Astrocyte of the hippocampus (primary cell): ENCODE results near the gene SLC47A2.
"Not testable (repeated sequence)": the region's sequence is repeated elsewhere in the genome, so short reads cannot be mapped to it uniquely, and the experiment has no call there.

Experiments used
- DNase-seq: peaks from one replicate; pipeline ENCODE4 v3.0.0; 2011; ENCODE audit warnings: low read depth, low spot score

The SLC47A2 gene

DNA sequence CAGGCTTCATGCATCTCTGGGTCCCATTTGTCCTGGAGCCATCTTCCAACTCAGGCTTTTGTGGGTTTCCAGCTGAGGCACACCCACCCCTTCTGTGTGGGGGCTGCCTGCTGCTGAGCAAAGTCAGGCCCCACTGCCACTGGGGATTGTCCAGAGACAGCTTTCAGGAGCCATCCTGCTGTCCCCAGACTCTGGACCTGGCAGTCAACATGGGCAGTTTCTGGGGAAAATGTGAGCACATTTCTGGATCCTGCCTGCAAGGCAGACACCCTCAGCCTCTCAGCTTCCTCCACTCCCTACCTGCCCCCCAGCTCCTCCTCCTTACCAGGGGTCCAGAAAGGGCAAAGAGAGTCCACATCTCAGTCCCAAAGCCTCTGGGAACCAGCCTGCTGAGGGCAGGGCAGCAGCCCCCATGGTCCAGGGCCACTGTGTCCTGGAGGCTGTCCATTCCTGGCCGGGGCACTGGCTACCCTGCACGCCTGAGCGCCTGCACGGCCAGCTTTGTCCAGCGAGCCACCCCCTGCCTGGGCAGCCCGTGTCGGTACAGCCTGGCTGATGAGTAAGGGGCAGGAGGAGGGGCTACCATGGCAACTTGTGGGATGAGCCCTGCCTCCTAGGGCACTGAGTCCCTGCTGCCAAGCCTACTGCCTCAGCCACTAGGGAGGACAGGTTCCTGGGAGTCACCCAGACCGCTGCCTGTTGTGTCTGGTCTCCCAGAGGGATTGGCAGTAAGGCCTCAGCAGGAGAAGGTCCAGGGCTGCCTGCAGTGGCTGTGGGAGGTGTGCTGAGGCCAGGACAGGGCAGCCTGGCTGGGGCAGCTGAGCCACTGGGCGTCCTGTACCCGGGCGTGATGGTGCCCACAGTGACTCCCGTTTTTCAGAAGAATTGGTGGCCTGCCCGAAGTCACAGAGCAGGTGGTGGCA, at the start of gene SLC47A2:
Gene SLC47A2 (minus strand): TSS at position 477 of the 923 bp plus-strand sequence. CDS start 29 bp downstream, at position 448.
- peak; percentile 67 for DNase-seq

DNA sequence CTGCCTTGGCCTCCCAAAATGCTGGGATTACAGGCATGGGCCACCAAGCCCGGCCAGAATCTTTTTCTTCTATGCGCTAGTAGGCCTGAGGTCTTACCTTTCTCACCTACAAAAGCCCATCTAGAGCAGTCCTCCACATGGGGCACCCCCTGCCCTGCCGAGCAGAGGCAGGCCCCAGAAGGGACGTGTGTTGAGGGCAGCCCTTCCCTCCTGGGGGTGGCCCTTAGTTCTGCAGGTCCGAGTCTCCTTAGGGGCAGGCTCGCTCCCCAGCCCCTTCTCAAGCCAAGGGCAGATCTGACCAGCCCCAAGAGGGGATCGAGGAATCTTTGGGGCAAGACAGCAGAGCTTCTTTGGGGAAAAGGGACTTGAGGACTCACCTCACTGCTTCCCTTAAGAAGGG, 49.6 kb upstream of the SLC47A2 start:
- DNase-seq: no peak

DNA sequence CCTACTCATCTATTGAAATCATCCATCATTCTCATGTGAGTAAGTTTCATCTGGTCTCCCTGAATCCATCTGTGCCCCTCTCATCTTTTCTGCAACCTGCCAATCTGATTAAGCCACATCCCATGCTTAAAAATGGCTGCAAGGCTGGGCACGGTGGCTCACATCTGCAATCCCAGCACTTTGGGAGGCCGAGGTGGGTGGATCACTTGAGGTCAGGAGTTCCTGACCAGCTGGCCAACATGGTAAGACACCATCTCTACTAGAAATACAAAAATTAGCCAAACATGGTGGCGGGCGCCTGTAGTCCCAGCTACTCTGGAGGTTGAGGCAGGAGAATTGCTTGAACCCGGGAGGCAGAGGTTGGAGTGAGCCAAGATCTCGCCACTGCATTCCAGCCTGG, 47.6 kb upstream of the SLC47A2 start:
- not testable (repeated sequence) for DNase-seq

DNA sequence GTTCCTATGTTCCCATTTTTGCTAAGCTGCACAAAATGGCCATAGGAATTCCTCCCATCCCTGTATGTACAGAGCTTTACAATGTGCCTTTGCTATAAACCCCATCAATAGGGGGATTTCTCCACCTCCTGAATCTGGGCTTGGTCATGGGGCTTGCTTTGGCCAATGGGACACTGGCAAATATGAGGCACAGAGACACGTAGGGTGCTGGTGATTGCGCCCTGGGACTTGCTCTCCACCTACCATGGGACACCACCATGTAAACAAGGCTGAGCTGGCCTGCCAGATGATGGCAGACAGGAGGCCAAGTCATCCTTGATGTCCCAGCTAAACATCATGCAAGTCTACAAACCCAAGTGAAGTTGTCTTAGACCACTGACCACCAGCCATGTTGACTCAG, 47.0 kb upstream of the SLC47A2 start:
- no peak for DNase-seq

DNA sequence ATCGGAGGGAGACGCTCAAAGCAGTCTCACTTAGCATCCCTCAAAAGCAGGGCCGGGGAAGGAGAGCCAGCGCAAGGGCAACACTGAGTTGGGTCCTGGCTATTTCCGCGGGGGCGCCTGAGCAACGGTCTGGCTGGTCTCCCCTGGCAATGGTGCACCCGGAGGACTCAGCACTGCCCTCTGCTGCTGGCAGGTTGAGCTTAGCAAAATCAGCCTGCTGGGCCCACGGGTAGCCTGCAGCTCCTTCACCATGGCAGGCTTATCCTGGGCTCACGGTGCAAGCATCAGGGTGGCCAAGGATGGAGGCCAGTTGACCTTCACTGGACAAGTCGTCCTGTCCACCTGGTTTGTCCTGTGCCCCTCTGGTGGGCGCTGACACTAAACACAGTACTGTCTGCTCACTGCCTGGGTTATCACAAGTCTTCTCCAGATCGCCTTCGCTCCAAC, 46.2 kb upstream of the SLC47A2 start:
- DNase-seq: peak; percentile 85

- no peak for DNase-seq
These were observed 44.4 kb upstream of the SLC47A2 start for GRCh38 chr17:19760746-19761145.

- DNase-seq: no peak
These were observed 43.5 kb upstream of the SLC47A2 start for GRCh38 chr17:19759568-19760549.

DNA sequence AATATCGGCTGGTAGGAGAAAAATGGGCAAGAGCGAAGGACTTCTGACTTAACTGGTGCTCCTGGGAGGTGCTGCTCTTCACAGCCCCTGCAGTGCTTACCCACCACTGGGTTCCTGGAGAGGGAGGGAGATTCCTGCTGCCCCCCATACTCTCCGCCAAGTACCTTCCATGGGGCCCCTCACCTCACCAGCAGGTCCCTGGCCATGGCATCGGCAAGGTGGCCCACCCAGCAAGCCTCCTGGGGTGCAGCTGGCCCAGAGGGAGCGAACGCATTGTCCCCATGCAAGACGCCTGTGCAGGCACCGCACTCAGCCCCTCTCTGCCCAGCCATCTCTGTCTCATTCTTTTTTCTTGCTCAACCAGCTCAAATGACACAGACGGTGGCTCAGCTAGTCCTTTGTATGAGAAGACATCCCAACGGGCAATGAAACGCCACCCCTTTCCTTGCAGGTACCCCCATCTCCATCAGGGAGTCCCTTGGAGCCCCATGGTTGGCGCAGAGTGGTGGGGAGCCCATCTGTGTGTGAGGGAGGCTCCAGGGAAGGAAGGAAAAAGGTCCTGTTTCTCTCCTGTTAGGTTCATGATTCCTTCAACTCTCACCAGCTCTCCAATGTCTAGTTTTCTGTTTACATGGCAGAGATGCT, 41.3 kb upstream of the SLC47A2 start:
- no peak for DNase-seq

- no peak for DNase-seq
These were observed 40.2 kb upstream of the SLC47A2 start for GRCh38 chr17:19756546-19756945.

- no peak for DNase-seq
These were observed 39.6 kb upstream of the SLC47A2 start for GRCh38 chr17:19755821-19756510.

- DNase-seq: no peak
These were observed 39.0 kb upstream of the SLC47A2 start for GRCh38 chr17:19755392-19755791.

DNA sequence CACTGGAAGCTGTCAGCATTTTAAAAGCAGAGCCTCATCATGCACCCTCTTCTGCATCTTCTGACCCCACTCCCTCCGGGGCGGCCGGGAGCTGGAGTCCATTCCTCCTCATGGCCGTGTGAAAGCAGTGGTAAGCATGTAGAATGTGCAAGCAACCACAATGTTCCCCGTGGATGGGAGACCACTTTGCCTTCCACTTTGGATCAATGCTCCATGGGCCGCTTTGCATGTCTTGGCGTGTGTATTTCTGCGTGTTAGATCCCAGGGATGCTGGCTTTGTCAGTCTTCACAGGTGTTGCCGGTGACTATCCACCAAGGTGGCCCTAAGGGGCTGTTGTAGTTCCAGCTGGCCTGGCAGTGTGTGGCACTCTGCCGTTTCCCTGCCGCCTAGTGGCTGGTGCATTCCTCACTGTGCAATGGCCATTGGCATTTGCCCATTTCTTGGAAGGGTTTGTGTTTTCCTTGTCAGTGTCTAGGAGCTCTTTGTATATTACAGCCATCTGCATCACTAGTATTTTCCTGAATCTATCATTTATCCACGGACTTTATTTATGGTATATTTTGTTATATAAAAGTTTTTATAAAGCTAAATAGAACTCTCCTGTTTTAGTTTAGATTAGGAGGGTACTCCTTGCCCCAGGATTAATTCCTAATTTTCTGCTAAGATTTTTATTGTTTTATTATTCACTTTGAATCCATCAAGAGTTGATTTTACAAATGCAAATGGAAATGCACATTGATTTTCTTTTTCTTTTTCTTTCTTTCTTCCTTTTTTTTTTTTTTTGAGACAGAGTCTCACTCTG, 37.5 kb upstream of the SLC47A2 start:
- DNase-seq: peak; percentile 41

GRCh38 chr17:19753051-19753509, 36.7 kb upstream of the SLC47A2 start:
- DNase-seq: peak; percentile 96

DNA sequence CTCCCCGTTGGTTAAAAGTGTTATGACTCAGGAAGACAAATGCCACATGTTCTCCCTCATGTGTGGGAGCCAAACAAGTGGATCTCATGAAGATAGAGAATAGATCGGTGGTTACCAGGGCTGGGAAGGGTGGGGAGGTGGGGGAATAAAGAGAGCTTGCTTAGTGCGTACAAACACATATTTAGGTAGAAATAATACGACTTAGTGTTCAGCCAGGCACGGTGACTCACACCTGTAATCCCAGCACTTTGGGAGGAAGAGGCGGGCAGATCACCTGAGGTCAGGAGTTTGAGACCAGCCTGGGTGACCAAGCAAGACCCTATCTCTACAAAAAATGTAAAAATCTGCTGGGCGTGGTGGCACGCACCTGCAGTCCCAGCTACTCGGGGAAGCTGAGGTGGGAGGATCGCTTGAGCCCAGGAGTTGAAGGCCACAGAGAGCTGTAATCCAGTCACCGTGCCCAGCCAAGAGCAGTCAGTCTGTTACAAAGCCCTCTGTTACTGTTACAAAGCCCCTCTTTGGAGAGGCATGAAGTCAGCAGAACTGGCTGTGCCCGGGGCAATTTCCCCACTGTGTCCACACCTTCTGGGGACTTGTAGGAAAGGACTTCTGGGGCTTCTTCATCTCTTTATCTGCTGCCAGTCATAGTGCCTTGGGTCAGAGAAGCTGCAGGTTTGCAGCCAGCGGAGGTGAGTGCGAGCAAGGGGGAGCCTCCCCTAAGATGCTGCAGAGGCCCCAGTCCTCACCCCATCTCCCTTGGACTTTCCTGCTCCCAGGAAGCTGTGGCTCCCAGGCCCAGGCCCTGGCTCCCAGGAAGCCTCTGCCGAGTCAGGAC, 36.0 kb upstream of the SLC47A2 start:
- no peak for DNase-seq

DNA sequence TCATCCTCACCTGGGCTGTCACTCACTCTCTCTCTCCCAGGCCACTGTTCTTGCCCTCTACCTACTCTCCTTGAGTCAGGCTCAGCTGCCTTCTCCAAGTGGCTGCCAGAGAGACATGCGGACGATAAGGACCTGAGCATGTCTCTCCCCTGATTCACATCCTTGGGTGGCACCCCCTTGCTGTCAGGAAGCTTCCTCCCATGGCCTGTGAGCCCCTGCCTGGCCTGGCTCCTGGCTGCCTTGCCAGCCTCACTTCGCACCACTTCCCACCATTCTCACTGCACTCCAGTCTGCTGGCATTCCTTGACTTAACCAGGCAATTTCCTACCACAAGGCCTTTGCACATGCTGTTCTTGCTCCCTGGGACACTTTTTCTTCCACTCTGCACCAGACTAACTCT, 34.5 kb upstream of the SLC47A2 start:
- no peak for DNase-seq

- DNase-seq: no peak
These were observed 33.7 kb upstream of the SLC47A2 start for GRCh38 chr17:19750020-19750572.

GRCh38 chr17:19748807-19749193, 32.4 kb upstream of the SLC47A2 start:
- DNase-seq: no peak

DNA sequence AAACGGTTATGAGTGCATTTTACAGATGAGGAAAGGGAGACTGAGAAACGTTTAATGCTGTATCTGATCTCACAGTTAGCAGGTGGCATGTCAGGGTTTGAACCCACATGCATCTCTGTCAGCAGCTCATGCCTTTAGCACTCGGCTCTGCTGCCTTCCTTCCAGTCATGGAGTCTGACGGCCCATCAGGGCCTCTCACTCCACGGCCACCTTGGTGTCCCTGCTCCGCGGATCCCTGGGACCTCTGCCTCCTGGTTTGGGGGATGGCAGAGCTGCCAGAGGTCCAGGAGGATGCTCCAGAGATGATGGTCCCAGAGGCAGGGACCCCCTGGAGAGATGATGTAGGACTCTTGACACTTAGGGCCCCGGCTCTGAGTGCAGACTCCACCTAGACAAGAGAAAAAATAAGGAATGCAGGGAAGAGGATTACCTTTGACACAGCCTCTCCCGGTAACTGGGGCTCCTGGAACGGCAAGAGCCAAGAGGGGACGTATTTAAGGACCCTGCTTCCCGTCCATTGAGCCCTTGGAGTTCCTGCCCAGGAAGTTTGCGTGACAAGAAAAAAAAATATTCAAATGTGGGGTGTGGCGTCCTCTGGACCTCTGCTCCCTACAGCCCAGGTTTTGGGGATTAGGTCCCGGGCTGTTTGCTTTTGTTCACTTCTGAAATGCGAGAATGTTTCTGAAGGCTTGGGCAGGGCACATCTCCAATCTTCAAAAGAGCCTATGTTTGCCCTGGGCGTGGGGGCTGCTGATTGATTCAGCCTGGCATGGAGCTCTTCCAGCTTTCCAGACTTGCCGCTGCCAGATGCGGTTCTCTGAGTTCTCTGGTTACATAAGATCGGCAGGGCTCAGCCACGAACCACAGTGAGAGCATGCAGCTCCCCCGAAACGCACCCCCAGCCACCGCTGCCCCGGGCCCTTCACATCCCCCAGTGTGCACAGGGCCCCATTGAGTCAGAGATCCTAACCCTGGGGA, 31.7 kb upstream of the SLC47A2 start, which contains the start of gene ALDH3A1:
Gene ALDH3A1 (minus strand): TSS at position 470 of the 978 bp plus-strand sequence. CDS start 3,169 bp downstream, outside the sequence.
- peak; percentile 55 for DNase-seq
